Fibroblast of peridontal ligament (primary cell): Measurements from ENCODE around the gene GNA14.
"Not testable (repeated sequence)": the region's sequence is repeated elsewhere in the genome, so short reads cannot be mapped to it uniquely, and the experiment has no call there.

Source experiments
- DNase-seq: peaks from one replicate; pipeline ENCODE4 v3.0.0-alpha.2; 2010; ENCODE audit errors: extremely low read depth

The GNA14 gene

DNA sequence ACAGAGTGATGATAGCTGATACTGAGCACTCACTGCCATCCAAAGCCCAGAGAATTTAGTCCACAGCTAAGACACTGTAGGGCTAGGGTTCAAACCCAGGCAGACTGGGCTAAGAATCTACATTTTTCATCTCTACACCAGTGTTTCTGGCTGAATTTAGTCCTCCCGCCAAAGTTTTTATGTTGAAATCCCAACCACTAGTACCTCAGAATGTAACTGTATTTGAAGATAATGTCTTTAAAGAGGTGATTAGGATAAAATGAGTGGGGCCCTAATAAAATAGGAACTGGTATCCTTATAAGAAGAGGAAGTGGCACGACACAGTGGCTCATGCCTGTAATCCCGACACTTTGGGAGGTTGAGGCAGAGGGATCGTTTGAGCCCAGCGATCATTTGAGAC is 4.3 kb downstream of the GNA14 start:
- DNase-seq: no peak

DNA sequence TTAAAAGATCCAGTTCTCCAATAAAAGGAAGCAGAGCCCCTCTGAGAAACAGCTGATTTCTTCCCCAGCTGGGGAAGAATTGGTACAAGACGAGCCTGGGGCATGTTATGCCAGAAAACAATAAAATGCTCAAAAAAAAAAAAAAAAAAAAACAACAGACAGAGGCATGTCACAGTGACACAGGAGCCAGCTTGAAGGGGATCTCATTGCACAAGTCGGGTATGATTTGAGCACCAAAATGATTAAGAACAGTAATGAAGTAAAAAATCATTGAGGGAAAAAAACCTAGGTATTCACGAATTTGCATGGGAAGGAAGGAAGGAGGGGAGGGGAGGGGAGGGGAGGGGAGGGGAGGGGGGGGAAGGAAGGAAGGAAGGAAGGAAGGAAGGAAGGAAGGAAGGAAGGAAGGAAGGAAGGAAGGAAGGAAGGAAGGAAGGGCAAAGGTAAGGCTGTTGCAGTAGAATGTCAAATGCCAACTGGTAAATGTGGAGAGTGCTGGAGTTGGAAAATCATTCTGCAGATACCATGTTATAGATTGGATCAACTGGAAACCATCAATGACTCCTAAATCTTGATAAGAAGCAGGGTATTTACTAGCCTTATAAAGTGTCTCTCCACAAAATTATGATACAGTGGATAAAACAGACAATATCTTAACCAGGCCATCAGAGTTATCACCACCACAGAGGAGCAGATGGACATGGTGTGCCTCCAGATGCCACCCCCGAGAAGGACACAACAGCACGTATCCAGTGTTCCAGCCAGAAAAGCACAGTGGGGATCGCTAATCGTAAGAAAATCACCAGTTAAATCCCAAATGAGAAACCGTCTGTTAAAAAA is 7.2 kb downstream of the GNA14 start:
- DNase-seq: no peak

GRCh38 chr9:77632652-77633051 is 15.5 kb downstream of the GNA14 start:
- DNase-seq: no peak

DNA sequence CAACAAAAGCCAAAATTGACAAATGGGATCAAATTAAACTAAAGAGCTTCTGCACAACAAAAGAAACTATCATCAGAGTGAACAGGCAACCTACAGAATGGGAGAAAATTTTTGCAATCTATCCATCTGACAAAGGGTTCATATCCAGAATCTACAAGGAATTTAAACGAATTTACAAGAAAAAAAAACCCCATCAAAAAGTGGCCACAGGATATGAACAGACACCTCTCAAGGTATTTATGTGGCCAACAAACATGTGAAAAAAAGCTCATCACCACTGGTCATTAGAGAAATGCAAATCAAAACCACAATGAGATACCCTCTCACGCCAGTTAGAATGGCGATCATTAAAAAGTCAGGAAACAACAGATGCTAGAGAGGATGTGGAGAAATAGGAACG is 19.3 kb downstream of the GNA14 start:
- DNase-seq: not testable (repeated sequence)

DNA sequence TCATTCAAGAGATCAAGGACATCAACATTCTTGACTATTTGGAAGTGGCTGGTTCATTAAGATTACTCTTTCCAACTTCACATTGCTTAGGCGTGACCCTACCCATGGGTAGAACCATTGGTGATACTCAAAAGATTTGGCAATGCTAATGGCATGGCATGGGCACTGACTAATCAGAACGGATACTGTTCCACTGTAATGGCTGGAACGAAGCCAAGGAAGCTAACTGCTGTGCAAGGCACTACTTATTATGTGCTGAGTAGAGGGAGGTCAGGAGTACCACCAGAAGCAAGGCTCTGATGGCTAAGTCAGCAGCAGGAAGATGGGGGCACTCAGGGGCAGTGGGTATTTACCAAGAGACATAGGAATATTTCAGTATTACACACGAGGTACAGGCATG is 31.9 kb downstream of the GNA14 start:
- DNase-seq: no peak

DNA sequence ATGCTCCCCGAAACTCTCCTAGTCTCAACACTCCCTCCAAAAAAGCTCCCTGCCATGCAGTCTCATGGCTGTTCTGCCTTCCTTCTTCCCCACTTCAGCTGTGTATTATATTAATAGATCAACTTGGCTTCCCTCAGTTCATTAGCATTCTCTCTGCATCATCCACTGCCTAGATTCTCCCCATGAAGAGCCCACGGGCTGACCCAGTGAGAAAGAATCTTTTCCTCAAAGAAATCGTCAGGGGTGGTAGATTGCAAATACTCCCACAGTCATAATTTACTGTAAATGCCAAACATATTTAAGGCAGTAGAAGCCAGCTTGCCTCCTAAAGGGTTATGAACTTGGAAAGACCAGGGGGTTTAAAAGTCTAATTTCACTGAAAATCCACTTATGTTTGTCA is 33.5 kb downstream of the GNA14 start:
- no peak for DNase-seq

- no peak for DNase-seq
These were observed 41.6 kb downstream of the GNA14 start for GRCh38 chr9:77606526-77606925.

DNA sequence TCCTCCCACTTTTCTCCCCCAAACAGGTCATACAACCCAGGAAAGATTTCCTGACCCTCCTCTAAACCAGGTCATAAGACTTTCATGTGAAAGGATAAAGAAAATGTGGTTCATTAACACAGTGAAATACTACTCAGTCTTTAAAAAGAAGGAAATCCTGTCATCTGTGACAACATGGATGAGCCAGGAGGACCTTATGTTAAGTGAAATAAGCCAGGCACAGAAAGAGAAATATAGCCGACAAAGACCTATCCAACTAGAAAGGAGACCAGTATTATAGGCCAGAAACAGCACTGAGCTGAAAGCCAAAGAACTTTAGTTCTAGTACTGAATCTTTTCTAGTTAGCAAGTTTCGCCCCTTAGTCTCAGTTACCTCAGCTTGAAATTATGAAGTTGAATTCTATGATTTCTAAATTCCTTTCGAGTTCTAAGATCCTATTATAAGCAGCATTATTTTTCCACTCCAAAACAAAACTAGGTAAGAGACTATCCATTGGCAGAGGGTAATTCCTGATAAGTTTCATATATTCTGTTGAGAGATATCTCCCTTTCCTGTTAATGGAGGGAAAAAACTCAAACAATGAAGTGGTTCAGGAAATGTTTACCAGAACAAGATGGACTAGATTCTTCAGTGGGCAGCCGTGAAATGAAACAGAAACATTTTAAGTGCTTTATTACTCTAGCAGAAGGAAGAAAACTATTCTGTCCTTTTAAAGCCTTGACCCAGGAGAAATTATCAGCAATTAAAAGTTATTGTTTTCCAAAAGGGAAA is 42.5 kb downstream of the GNA14 start:
- DNase-seq: no peak

DNA sequence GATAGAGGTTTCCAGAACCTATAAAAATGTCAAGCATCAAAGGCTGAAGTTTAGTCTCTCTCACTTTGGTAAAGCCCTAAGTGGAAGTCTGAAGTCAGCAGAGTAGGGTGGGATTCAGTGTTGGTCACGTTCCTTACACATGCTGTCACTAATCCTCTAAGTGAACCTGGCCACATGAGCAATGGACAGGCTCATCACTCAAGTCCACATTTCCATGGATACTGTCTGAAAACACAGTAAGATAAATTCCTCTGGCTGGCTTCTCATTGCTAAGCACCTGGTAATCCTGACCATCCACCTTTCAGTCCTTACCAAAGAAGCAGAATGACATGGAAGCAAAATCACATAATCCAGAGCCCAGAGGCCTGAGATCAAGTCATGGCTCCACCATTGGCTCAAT is 43.8 kb downstream of the GNA14 start:
- DNase-seq: no peak

GRCh38 chr9:77602852-77603251 is 45.3 kb downstream of the GNA14 start:
- DNase-seq: no peak

- DNase-seq: no peak
These were observed 46.5 kb downstream of the GNA14 start for GRCh38 chr9:77601476-77602099.

DNA sequence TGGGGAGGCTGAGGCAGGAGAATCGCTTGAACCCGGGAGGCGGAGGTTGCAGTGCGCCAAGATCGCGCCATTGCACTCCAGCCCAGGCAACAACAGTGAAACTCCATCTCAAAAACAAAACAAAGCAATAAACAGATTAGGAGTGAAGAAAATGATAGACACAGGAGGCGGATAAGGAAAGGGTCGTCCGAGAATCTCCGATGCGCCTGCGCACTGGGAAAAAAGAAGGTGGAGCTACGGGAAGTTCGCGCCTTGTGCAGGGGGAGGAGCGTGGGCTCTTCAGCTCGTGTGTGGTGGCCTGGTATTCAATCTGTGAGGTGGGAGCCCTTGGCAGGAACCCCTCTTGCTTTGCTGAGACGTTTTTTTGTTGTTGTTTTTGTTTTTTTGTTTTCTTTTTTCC is 47.3 kb downstream of the GNA14 start:
- DNase-seq: no peak

DNA sequence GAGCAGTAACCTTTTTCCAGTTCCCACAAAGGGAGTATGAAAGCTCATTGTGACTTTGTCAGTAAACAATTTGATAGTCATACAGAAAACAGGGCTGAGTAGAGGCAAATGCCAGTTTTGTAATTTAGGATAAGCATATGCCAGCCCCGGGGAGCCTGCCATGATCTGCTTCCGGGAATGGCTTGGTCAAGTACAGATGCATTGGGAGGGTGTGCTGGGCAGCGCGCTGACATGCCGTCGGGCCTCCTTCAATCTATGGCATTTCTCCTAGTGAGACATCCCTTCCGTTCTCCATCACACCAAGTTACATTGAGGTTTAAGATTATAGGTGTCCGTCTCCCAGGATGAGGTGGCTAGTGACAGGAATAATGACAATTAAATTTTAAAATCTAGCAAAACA is 48.6 kb downstream of the GNA14 start:
- DNase-seq: no peak

- peak; percentile 23 for DNase-seq
These were observed 49.1 kb downstream of the GNA14 start for GRCh38 chr9:77598991-77599390.

GRCh38 chr9:77598524-77598923 is 49.6 kb downstream of the GNA14 start:
- DNase-seq: peak; percentile 40

GRCh38 chr9:77597057-77597456 is 51.1 kb downstream of the GNA14 start:
- peak; percentile 29 for DNase-seq

DNA sequence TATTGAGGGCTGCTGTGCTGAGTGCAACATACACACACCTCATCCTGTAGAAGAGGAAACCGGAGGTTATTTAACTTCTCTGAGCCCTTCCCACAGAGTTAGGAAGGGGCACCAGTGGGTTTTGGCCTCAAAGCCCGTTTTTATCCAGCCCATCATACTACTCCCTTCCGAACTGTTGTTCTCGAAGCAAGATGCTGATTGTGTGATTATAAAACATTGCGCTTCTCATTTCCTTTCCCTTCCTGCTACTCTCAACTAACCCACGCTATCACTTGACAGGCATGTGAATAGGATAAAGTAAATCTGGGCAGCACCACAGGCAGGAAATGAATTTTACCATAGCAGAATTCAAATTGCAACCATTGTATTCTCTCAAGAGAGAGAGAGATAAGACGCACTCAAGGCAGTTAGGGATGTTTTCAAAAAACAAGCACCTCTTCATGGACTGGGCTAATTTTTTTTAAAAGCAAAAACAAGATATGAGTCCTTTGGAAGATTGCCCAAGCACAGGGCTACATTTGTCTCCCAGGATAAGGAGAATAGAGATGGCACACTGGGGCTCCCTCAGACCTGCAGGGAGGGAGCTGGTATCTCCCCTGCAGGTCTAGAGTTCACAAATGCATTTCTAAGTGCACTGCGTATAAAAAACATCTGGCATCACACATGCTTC is 52.6 kb downstream of the GNA14 start:
- no peak for DNase-seq

- no peak for DNase-seq
These were observed 53.2 kb downstream of the GNA14 start for GRCh38 chr9:77594963-77595362.

DNA sequence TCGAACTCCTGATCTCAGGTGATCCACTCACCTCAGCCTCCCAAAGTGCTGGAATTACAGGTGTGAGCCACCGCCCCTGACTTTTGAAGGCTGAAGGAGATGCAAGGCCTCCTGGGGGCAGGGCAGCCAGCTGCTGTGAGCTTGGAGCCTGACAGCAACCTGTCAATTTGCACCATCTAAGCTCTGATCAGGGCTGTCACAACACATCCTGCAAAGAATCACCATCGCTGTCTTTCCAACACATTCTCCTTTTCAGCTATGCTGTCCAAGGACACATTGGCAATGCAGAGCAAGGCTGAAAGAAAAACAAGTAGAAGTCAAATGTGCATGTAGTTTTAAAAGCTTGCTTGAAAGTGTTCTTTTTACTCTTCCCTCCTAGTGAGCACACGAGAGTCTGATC is 54.6 kb downstream of the GNA14 start:
- no peak for DNase-seq

GRCh38 chr9:77592476-77592875 is 55.6 kb downstream of the GNA14 start:
- no peak for DNase-seq

DNA sequence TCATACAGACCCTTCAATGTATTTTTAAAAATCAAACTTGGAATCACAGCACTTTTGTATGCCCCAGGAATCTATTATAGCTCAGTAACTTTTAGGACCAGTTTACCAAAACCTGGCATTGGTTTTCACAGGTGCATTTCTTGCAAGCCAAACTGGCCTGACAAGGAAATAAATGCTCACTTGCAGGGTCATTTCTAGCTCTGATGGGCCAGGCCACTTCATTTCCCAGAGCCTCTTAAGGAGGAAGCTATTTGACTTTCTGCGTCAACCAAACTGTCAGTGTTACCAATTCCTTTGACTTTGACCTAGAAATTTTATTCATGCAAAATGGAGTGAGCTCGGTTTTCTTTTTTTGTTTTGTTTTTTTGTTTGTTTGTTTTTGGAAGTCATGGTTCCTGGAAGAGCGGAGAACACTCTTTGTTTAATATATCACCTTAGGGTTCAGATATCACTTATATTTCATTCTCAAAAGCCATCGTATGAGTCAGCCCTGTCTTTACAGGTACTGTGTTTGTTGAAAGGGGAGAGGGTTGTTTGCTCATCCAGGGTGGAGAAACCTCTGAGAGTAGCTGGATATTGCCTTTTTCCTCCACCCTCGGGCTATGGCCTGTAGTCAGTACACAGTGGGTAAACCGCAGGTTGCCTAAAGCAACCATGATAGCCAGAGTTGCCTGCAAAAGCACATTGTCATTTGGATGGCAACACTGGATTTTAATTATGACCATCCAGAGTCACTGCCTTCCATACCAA is 58.9 kb downstream of the GNA14 start:
- no peak for DNase-seq
